OCI-LY3 (cell line): Measurements from ENCODE around the gene TBC1D23.

Source experiments
- CTCF ChIP-seq: fragments of 200-600, 300-600 bp; sonication (generic); IDR thresholded peaks from 2 replicates; pipeline ENCODE4 v1.5.1; 2014; ENCODE audit warnings: antibody characterized with exemption, low read length, low read depth
- EZH2phosphoT487 ChIP-seq: fragments of 200-600 bp; shearing (Covaris generic); IDR thresholded peaks from 2 replicates; pipeline ENCODE4 v1.6.1; 2018; ENCODE audit warnings: antibody characterized with exemption, mixed run types, low read depth

- TF ChIP-seq CTCF = no peak
- no peak for TF ChIP-seq EZH2phosphoT487
These were observed 16.5 kb downstream of the TBC1D23 start for GRCh38 chr3:100277255-100277800.
